CD8-positive, alpha-beta memory T cell (primary cell): ENCODE measurements around the gene PKN1. TPM values are rescaled to one million over a fixed set of nuclear protein-coding genes. Genes with fewer than 3 reads are reported as not detected.
A peak's percentile ranks its signal among the peaks of the same experiment; 100 is the strongest.

Source experiments
- CTCF ChIA-PET: fragments of 350-600 bp; sonication (Branson Sonifier 250); formaldehyde crosslinking; loops from one replicate; lab custom pipeline; 2021; ENCODE audit warnings: antibody characterized with exemption; lab: Charles Lee
- POLR2A ChIA-PET: fragments of 350-600 bp; sonication (Branson Sonifier 250); formaldehyde crosslinking; loops from one replicate; lab custom pipeline; 2021; ENCODE audit warnings: antibody characterized with exemption; lab: Charles Lee
- DNase-seq, 5 donors: peaks; one replicate each; pipeline versions ENCODE4 v3.0.0 to v3.0.0-alpha.2; 2020 to 2022; ENCODE audit warnings: mixed read lengths in 1 of 5
- H3K27ac ChIP-seq: one replicate; pipeline ENCODE4 v1.7.0; 2013; ENCODE audit warnings: low read depth, mild to moderate bottlenecking, low read length, moderate library complexity
- H3K27me3 ChIP-seq: 2 replicates; pipeline ENCODE4 v1.7.0; 2013; ENCODE audit warnings: low read length, mild to moderate bottlenecking; ENCODE audit not compliant: insufficient read depth, poor library complexity, severe bottlenecking
- H3K36me3 ChIP-seq: 2 replicates; pipeline ENCODE4 v1.7.0; 2013; ENCODE audit warnings: mild to moderate bottlenecking, low read length, moderate library complexity; ENCODE audit not compliant: insufficient read depth
- H3K4me1 ChIP-seq: 2 replicates; pipeline ENCODE4 v1.7.0; 2013; ENCODE audit warnings: mild to moderate bottlenecking, low read length, moderate library complexity; ENCODE audit not compliant: insufficient read depth
- H3K4me3 ChIP-seq: 2 replicates; pipeline ENCODE4 v1.7.0; 2013; ENCODE audit warnings: mild to moderate bottlenecking, low read length
- H3K9me3 ChIP-seq: 2 replicates; pipeline ENCODE4 v1.7.0; 2013; ENCODE audit warnings: mild to moderate bottlenecking, low read length
- H3K27ac Mint-ChIP-seq, 8 donors: one replicate each; pipeline ENCODE4 v1.8.0; 2020 to 2021; ENCODE audit warnings: mixed read lengths in 8 of 8, mild to moderate bottlenecking in 6 of 8, inconsistent platforms in 3 of 8, moderate library complexity in 3 of 8
- H3K27me3 Mint-ChIP-seq, 2 donors: one replicate each; pipeline ENCODE4 v1.8.0; 2020 to 2021; ENCODE audit warnings: mixed read lengths in 2 of 2, mild to moderate bottlenecking in 1 of 2, moderate library complexity in 1 of 2
- H3K36me3 Mint-ChIP-seq, 3 donors: one replicate each; pipeline ENCODE4 v1.8.0; 2020 to 2021; ENCODE audit warnings: mixed read lengths in 3 of 3, inconsistent platforms in 1 of 3, mild to moderate bottlenecking in 1 of 3
- H3K4me1 Mint-ChIP-seq, 3 donors: one replicate each; pipeline ENCODE4 v1.8.0; 2020 to 2021; ENCODE audit warnings: mixed read lengths in 3 of 3, inconsistent platforms in 1 of 3, mild to moderate bottlenecking in 1 of 3
- H3K4me3 Mint-ChIP-seq, 7 donors: one replicate each; pipeline ENCODE4 v1.8.0; 2020 to 2021; ENCODE audit warnings: mixed read lengths in 7 of 7, mild to moderate bottlenecking in 6 of 7, moderate library complexity in 4 of 7, inconsistent platforms in 2 of 7
- H3K9me3 Mint-ChIP-seq, 5 donors: one replicate each; pipeline ENCODE4 v1.8.0; 2020 to 2022; ENCODE audit warnings: mixed read lengths in 5 of 5, mild to moderate bottlenecking in 3 of 5, moderate library complexity in 2 of 5, inconsistent platforms in 1 of 5
- polyA plus RNA-seq: library from polyadenylated mRNA; unstranded; fragments of 300-500 nt; fragmentation: Illumina TruSeq; gene quantifications from one replicate; pipeline ENCODE4 v1.2.3, GENCODE V29; 2021
- total RNA-seq, 2 experiments: library from RNA; stranded (reverse); gene quantifications; one replicate each; pipeline ENCODE4 v1.2.3, GENCODE V29; 2021

The PKN1 gene
- total and polyA plus RNA-seq, 3 experiments from 2014 or later, result 86.6 to 205 (median 177) TPM

- no peaks in the 10 kb centered on the region for H3K9me3 ChIP-seq
- Mint-ChIP-seq H3K27me3 (peaks cover 0 to 15% of the 10 kb centered on the region in 2 donors), H3K36me3 (peaks cover 17 to 49% (median 25%) of the 10 kb centered on the region in 3 donors), H3K4me1 (peaks cover 44 to 55% (median 47%) of the 10 kb centered on the region in 3 donors), H3K4me3 (peak overlapping the region; percentile 63 to 98 (median 95)), H3K9me3 (no peaks in the 10 kb centered on the region), H3K27ac (peak overlapping the region in 6 of 8 donors; percentile 25 to 97 (median 66))
- DNase-seq, result peak in 1 of 5 donors; percentile 13
- H3K36me3 ChIP-seq, result peaks cover 35% of the 10 kb centered on the region
- ChIA-PET POLR2A (interaction anchor here (1.0 to 9.7 kb wide), 3 partner anchors 8 to 16 kb away, joined by 3 to 175 read pairs (median 6); no protein-coding TSS in a partner anchor), CTCF (interaction anchor here (0.5 to 1.7 kb wide), 5 partner anchors 9 to 42 kb away, joined by 3 to 6 read pairs (median 3); no protein-coding TSS in a partner anchor)
- no peak overlapping the region for H3K4me3 ChIP-seq
- H3K4me1 ChIP-seq, result peaks cover 51% of the 10 kb centered on the region
- no peak overlapping the region for H3K27ac ChIP-seq
- H3K27me3 ChIP-seq, result no peaks in the 10 kb centered on the region
Observed at GRCh38 chr19:14514215-14514863, 81.2 kb downstream of the PKN1 start.

GRCh38 chr19:14515501-14516047, 82.5 kb downstream of the PKN1 start:
- peaks cover 55 to 61% (median 56%) of the 10 kb centered on the region in 3 donors for H3K4me1 Mint-ChIP-seq
- POLR2A ChIA-PET, result interaction anchor here (0.6 to 9.7 kb wide), 2 partner anchors 10 to 20 kb away, joined by 4 to 175 read pairs; no protein-coding TSS in a partner anchor

GRCh38 chr19:14516048-14516534, 83.0 kb downstream of the PKN1 start:
- H3K27ac Mint-ChIP-seq, result peak overlapping the region; percentile 81 to 97 (median 94)
- Histone ChIP-seq H3K4me1 (peaks cover 64% of the 10 kb centered on the region), H3K9me3 (no peaks in the 10 kb centered on the region), H3K27me3 (no peaks in the 10 kb centered on the region), H3K27ac (peak overlapping the region; percentile 98), H3K36me3 (peaks cover 35% of the 10 kb centered on the region), H3K4me3 (peak overlapping the region; percentile 98)
- peak overlapping the region; percentile 93 to 98 (median 95) for H3K4me3 Mint-ChIP-seq
- peaks cover 0 to 15% of the 10 kb centered on the region in 2 donors for H3K27me3 Mint-ChIP-seq
- ChIA-PET CTCF (interaction anchor here (0.7 to 6.2 kb wide), 7 partner anchors 9 to 379 kb away, joined by 3 to 65 read pairs (median 5); partner anchors contain the start of gene ASF1B), POLR2A (interaction anchor here (0.5 to 9.7 kb wide), 5 partner anchors 10 to 629 kb away, joined by 4 to 175 read pairs (median 4); partner anchors contain the start of gene TECR)
- H3K36me3 Mint-ChIP-seq, result peaks cover 17 to 49% (median 25%) of the 10 kb centered on the region in 3 donors
- H3K4me1 Mint-ChIP-seq, result peaks cover 55 to 59% (median 56%) of the 10 kb centered on the region in 3 donors
- H3K9me3 Mint-ChIP-seq, result no peaks in the 10 kb centered on the region
- no peak for DNase-seq

More at GRCh38 chr19:14515501-14516047, 82.5 kb downstream of the PKN1 start:
- DNase-seq, result no peak
- CTCF ChIA-PET, result interaction anchor here (0.7 to 6.2 kb wide), 5 partner anchors 9 to 379 kb away, joined by 3 to 65 read pairs (median 3); partner anchors contain the start of gene ASF1B
- Mint-ChIP-seq H3K27me3 (peaks cover 0 to 15% of the 10 kb centered on the region in 2 donors), H3K9me3 (no peaks in the 10 kb centered on the region), H3K36me3 (peaks cover 17 to 49% (median 25%) of the 10 kb centered on the region in 3 donors), H3K4me3 (peak overlapping the region; percentile 93 to 98 (median 95)), H3K27ac (peak overlapping the region; percentile 54 to 97 (median 93))
- Histone ChIP-seq H3K4me1 (peaks cover 60% of the 10 kb centered on the region), H3K4me3 (peak overlapping the region; percentile 98), H3K27me3 (no peaks in the 10 kb centered on the region), H3K9me3 (no peaks in the 10 kb centered on the region), H3K27ac (peak overlapping the region; percentile 98), H3K36me3 (peaks cover 35% of the 10 kb centered on the region)

DNA sequence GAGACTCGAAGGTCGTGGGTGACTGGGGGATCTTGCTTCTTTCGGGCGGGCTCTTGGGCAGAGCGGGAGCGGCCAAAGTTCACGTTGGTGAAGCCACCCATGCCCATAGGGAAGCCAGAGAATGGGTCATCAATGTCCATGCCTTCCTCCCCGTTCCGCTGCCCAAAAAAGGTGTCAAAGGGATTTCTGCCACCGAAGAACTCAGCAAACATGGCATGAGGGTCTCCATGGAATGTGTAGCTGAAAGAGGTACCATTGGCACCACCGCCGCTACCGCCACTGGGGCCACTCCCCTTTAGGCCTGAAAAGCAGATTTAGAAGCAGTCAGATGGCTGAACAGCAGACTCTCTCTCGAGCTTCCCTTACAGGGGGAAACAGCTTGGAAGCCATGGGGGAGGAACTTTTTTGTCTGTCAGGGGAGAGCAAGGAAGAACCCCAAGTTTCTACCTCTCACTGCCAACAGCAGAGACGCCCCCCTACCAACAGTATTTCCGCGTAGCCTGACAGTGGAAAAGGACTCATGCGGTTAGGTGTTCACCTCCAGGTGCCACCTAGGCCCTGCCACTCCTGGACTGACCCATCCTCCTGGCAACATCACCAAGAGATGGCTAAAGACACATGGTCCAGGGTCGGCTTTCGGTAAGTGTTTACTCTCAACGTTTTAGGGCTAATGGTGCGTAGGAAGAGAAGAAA, 83.8 kb downstream of the PKN1 start:
- POLR2A ChIA-PET, result interaction anchor here (0.5 to 9.7 kb wide), 10 partner anchors 7 to 630 kb away, joined by 3 to 175 read pairs (median 8); partner anchors contain the start of genes GIPC1, NDUFB7 and TECR
- Histone ChIP-seq H3K4me3 (peak overlapping the region; percentile 98), H3K36me3 (peaks cover 35% of the 10 kb centered on the region), H3K9me3 (no peaks in the 10 kb centered on the region), H3K27ac (peak overlapping the region; percentile 98), H3K4me1 (peaks cover 72% of the 10 kb centered on the region), H3K27me3 (no peaks in the 10 kb centered on the region)
- peaks cover 0 to 15% of the 10 kb centered on the region in 2 donors for H3K27me3 Mint-ChIP-seq
- peak overlapping the region; percentile 81 to 97 (median 94) for H3K27ac Mint-ChIP-seq
- H3K9me3 Mint-ChIP-seq, result no peaks in the 10 kb centered on the region
- peak in 3 of 5 donors; percentile 24 to 56 (median 42) for DNase-seq
- peak overlapping the region; percentile 93 to 98 (median 95) for H3K4me3 Mint-ChIP-seq
- peaks cover 60 to 62% (median 61%) of the 10 kb centered on the region in 3 donors for H3K4me1 Mint-ChIP-seq
- peaks cover 17 to 48% (median 25%) of the 10 kb centered on the region in 3 donors for H3K36me3 Mint-ChIP-seq
- CTCF ChIA-PET, result interaction anchor here (0.8 to 6.2 kb wide), 7 partner anchors 11 to 380 kb away, joined by 3 to 65 read pairs (median 5); no protein-coding TSS in a partner anchor

GRCh38 chr19:14517446-14517839, 84.3 kb downstream of the PKN1 start:
- Mint-ChIP-seq H3K4me1 (peaks cover 66 to 68% (median 67%) of the 10 kb centered on the region in 3 donors), H3K27ac (peak overlapping the region; percentile 81 to 97 (median 94)), H3K9me3 (no peaks in the 10 kb centered on the region), H3K4me3 (peak overlapping the region; percentile 93 to 98 (median 95)), H3K36me3 (peaks cover 17 to 50% (median 25%) of the 10 kb centered on the region in 3 donors), H3K27me3 (peaks cover 0 to 13% of the 10 kb centered on the region in 2 donors)
- CTCF ChIA-PET, result interaction anchor here (1.2 to 6.2 kb wide), 6 partner anchors 11 to 381 kb away, joined by 3 to 65 read pairs (median 6); no protein-coding TSS in a partner anchor
- Histone ChIP-seq H3K9me3 (no peaks in the 10 kb centered on the region), H3K4me3 (peak overlapping the region; percentile 98), H3K27ac (peak overlapping the region; percentile 98), H3K36me3 (peaks cover 35% of the 10 kb centered on the region), H3K27me3 (no peaks in the 10 kb centered on the region), H3K4me1 (peaks cover 77% of the 10 kb centered on the region)
- POLR2A ChIA-PET, result interaction anchor here (0.6 to 9.7 kb wide), 10 partner anchors 8 to 84 kb away, joined by 3 to 175 read pairs (median 8); partner anchors contain the start of genes GIPC1, NDUFB7 and TECR
- DNase-seq, result no peak

GRCh38 chr19:14517840-14518505, 84.9 kb downstream of the PKN1 start, which contains the start of gene DNAJB1:
Gene DNAJB1, minus strand, starts transcription at chr19:14518397. Its CDS starts 48 bp downstream, at chr19:14518349.
- Mint-ChIP-seq H3K36me3 (peaks cover 17 to 50% (median 25%) of the 10 kb centered on the region in 3 donors), H3K4me1 (peaks cover 71 to 73% (median 72%) of the 10 kb centered on the region in 3 donors), H3K4me3 (peak within 1 kb of the TSS; percentile 94 to 98 (median 96)), H3K27me3 (peaks cover 0 to 13% of the 10 kb centered on the region in 2 donors), H3K9me3 (no peaks in the 10 kb centered on the region), H3K27ac (peak within 1 kb of the TSS; percentile 96 to 99 (median 97))
- H3K36me3 ChIP-seq, result peaks cover 35% of the 10 kb centered on the region
- ChIA-PET CTCF (interaction anchor here (1.1 to 6.2 kb wide), 7 partner anchors 11 to 53 kb away, joined by 3 to 65 read pairs (median 5); partner anchors contain the start of gene NDUFB7), POLR2A (interaction anchor here (0.6 to 9.7 kb wide), 17 partner anchors 7 to 725 kb away, joined by 3 to 175 read pairs (median 5); partner anchors contain the start of genes ASF1B, GIPC1, NDUFB7 and RFX1)
- no peaks in the 10 kb centered on the region for H3K9me3 ChIP-seq
- H3K4me3 ChIP-seq, result peak within 1 kb of the TSS; percentile 98
- H3K27ac ChIP-seq, result peak within 1 kb of the TSS; percentile 98
- peak; percentile 55 to 77 (median 70) for DNase-seq
- H3K4me1 ChIP-seq, result peaks cover 80% of the 10 kb centered on the region
- no peaks in the 10 kb centered on the region for H3K27me3 ChIP-seq
